Mesothelial cell of epicardium (in vitro differentiated cells): ENCODE data around the gene PDE4D. TPM values are rescaled to one million over a fixed set of nuclear protein-coding genes. Genes with fewer than 3 reads are reported as not detected.

Experiments
- DNase-seq, 2 experiments: peaks; one replicate each; pipeline ENCODE4 v3.0.0; 2021; ENCODE audit warnings: low spot score in 2 of 2; ENCODE audit not compliant: unreplicated experiment in 2 of 2
- H3K27ac Mint-ChIP-seq: 2 replicates; pipeline ENCODE4 v1.8.0; 2021; ENCODE audit warnings: mixed read lengths
- H3K27me3 Mint-ChIP-seq: 2 replicates; pipeline ENCODE4 v1.8.0; 2021; ENCODE audit warnings: low read depth, mixed read lengths
- H3K36me3 Mint-ChIP-seq: 2 replicates; pipeline ENCODE4 v1.8.0; 2021; ENCODE audit warnings: mixed read lengths
- H3K4me1 Mint-ChIP-seq: 2 replicates; pipeline ENCODE4 v1.8.0; 2021; ENCODE audit warnings: mixed read lengths
- H3K4me3 Mint-ChIP-seq: 2 replicates; pipeline ENCODE4 v1.8.0; 2021; ENCODE audit warnings: mild to moderate bottlenecking, moderate library complexity, mixed read lengths
- H3K9me3 Mint-ChIP-seq: 2 replicates; pipeline ENCODE4 v1.8.0; 2021; ENCODE audit warnings: mixed read lengths
- total RNA-seq: library from RNA; stranded (reverse); gene quantifications from 3 replicates; pipeline ENCODE4 v1.2.1, GENCODE V29; 2021
- TF ChIP-seq, protein P1 (sequence below): fragments of 200-600 bp; sonication (generic); IDR thresholded peaks from one replicate; pipeline ENCODE4 v1.5.0; 2021; ENCODE audit warnings: antibody characterized with exemption; ENCODE audit not compliant: unreplicated experiment

The PDE4D gene
- total RNA-seq, 1 donor from 2014 or later: 105 TPM

DNA sequence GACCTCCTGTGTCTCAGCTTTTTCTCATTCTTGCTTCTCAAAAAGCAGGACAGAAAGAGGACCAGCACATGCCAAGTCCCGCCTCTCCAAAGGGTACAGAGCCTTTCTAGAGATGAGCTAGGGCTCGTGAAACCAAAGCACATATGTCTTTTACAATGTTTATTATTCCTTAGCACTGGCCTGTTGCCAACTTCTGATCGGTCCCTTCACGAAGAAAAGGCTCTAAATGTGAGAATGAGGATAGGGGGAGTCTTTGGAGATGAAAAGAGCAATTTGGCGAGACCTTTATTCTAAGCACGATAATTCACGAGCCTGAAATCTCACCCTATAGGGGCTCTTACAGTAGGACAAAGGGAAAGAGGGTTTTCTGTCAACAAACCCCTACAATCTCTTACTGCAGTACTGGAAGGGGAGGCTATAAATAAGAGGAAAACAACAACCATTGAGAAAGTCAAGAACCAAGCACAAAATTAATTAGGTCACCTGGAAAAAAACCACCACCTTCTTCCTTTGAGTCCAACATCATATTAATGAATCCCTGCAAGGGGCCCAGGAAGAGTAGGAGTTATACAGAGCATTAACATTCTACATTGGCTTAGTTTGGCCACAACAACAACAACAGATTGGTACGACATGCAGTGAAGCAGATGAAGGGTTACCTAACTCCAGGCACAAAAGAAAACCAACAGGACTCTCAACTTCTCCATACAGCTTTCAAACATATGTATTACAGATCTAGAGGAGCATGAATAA, 309.5 kb downstream of the PDE4D start:
- Mint-ChIP-seq H3K4me1 (peaks cover 55% of the 10 kb centered on the region), H3K27me3 (no peaks in the 10 kb centered on the region), H3K36me3 (no peaks in the 10 kb centered on the region), H3K27ac (peak overlapping the region; percentile 35), H3K9me3 (no peaks in the 10 kb centered on the region), H3K4me3 (no peak overlapping the region)
- DNase-seq: no peak
- TF ChIP-seq, protein P1, sequence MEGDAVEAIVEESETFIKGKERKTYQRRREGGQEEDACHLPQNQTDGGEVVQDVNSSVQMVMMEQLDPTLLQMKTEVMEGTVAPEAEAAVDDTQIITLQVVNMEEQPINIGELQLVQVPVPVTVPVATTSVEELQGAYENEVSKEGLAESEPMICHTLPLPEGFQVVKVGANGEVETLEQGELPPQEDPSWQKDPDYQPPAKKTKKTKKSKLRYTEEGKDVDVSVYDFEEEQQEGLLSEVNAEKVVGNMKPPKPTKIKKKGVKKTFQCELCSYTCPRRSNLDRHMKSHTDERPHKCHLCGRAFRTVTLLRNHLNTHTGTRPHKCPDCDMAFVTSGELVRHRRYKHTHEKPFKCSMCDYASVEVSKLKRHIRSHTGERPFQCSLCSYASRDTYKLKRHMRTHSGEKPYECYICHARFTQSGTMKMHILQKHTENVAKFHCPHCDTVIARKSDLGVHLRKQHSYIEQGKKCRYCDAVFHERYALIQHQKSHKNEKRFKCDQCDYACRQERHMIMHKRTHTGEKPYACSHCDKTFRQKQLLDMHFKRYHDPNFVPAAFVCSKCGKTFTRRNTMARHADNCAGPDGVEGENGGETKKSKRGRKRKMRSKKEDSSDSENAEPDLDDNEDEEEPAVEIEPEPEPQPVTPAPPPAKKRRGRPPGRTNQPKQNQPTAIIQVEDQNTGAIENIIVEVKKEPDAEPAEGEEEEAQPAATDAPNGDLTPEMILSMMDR: no peak

DNA sequence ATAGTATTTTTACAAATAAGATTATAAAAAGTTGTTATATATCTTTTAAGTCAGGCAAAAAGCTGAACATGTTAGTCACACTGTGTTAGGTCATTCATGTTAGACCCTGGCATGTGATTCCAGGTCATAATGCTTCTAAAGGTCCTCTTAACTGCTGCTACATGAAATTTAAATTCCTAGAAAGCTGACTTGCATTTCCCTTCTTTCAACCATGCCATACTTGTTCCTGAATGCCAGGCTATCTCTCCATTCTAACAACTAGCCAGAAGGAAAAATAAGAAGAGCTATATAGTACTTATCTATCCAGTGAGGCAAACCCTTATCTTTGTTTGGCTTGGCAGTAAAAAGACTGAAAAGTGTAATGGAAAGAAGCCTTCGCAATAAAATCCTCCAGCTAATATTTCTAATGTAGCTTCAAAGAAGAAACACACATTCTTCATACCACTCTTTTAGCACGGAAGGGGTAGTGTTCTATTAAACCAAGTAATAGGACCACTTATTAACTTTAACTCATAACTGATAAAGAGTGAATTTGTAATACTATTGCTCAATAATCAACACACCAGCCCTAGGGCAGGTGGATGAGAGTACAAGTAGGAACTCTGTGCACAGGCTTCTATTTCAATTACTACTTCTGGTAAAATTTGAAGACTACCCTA, 310.2 kb downstream of the PDE4D start:
- Mint-ChIP-seq H3K27ac (peak overlapping the region; percentile 35), H3K36me3 (no peaks in the 10 kb centered on the region), H3K27me3 (no peaks in the 10 kb centered on the region), H3K4me1 (peaks cover 60% of the 10 kb centered on the region), H3K4me3 (no peak overlapping the region), H3K9me3 (no peaks in the 10 kb centered on the region)
- TF ChIP-seq, protein P1: no peak
- no peak for DNase-seq

DNA sequence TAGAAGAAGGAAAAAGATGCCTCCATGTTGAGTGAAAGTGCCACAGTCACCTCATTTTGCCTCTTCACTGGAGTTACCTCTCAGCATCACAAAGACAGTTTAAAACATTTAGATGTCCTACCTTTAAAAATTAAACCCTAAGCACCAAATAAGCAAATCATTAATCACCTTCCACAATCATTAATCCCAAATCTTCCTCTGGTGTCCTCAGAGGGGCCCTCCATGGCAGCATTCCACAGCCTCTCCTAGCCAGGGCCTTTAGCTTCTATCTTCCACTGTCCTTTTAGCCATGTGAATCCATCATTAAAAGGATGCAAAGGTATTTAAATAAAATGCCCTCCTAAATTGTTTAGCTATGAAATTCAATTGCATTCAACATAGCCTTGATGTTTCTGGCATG, 310.8 kb downstream of the PDE4D start:
- TF ChIP-seq, protein P1: no peak
- H3K4me1 Mint-ChIP-seq: peaks cover 59% of the 10 kb centered on the region
- H3K27me3 Mint-ChIP-seq: no peaks in the 10 kb centered on the region
- DNase-seq: no peak
- no peak overlapping the region for H3K27ac Mint-ChIP-seq
- no peaks in the 10 kb centered on the region for H3K9me3 Mint-ChIP-seq
- no peaks in the 10 kb centered on the region for H3K36me3 Mint-ChIP-seq
- H3K4me3 Mint-ChIP-seq: no peak overlapping the region

DNA sequence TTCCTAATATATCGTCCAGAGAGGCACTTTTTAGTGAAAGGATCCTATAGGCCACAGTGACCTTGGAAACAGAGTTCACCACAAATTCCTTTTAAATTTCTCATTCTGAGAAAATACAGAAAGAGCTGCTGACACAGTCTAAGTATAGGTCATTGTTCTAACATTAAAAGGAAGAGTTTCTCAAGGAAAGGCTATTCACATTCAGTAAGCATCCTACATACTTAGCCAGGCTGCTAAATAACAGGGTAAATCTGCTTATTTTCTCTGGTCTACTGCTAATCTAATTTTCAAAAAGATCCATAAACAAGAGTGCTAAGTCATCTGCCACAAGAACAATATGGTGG, 313.7 kb downstream of the PDE4D start:
- H3K4me3 Mint-ChIP-seq: no peak overlapping the region
- DNase-seq: no peak
- peaks cover 48% of the 10 kb centered on the region for H3K4me1 Mint-ChIP-seq
- no peak overlapping the region for H3K27ac Mint-ChIP-seq
- no peaks in the 10 kb centered on the region for H3K27me3 Mint-ChIP-seq
- no peaks in the 10 kb centered on the region for H3K9me3 Mint-ChIP-seq
- no peaks in the 10 kb centered on the region for H3K36me3 Mint-ChIP-seq
- TF ChIP-seq, protein P1: no peak

DNA sequence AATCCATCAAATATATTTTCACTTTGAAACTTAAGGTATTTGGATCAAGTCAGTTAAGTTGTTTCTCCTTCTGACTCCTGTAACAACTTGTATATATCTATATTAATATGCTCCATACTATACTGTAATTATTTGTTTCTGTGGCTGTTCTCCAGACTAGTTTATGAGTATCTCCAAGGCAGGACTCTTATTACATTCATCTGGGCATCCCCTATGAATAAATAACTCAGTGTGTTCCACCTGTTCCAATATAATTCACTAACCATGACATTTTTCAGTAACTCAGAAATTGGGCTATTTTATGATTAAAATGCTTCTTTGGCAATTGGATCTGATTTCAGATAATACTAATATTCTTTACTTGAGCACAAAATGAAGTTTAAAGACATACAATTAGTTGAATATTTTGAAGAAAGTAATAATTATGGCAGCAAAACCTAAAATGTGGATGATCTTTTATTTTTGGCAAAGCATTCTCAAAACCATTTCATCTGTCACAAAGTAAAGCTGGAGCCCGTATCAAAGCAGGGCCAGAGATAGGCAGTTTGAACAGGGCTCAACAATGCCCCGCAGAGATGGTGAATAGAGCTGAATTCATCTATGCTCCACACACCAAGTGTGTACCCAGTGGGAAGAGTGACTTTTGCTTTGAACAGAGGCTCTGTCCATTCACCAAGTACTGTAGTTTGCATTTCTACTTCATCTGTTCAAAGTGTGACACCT, 314.3 kb downstream of the PDE4D start:
- Mint-ChIP-seq H3K4me3 (no peak overlapping the region), H3K36me3 (no peaks in the 10 kb centered on the region), H3K9me3 (no peaks in the 10 kb centered on the region), H3K27me3 (no peaks in the 10 kb centered on the region), H3K4me1 (peaks cover 44% of the 10 kb centered on the region), H3K27ac (peak overlapping the region; percentile 47)
- DNase-seq: no peak
- TF ChIP-seq, protein P1: no peak
